Stomach (tissue), 4 donors: ENCODE results near the gene NRDE2.

ENCODE experiments used
- CTCF ChIP-seq, 7 experiments: fragments of 450-650 bp in 4 of 7; fragments of 200-600 bp in 3 of 7; sonication (generic) in 3 of 7; IDR thresholded peaks; one replicate each; pipeline ENCODE4 v1.5.1; 2016 to 2019; ENCODE audit warnings: antibody characterized with exemption in 7 of 7, control low read depth in 2 of 7, mild to moderate bottlenecking in 1 of 7
- POLR2A ChIP-seq, 4 donors: fragments of 450-650 bp; IDR thresholded peaks; one replicate each; pipeline ENCODE4 v1.6.1; 2016; ENCODE audit warnings: antibody characterized with exemption in 4 of 4, control low read depth in 2 of 4, mild to moderate bottlenecking in 1 of 4, moderate library complexity in 1 of 4
- POLR2AphosphoS5 ChIP-seq, 3 donors: sonication (generic); formaldehyde crosslinking; IDR thresholded peaks; one replicate each; pipeline ENCODE4 v1.6.1; 2016; ENCODE audit warnings: antibody characterized with exemption in 3 of 3

- TF ChIP-seq POLR2A (IDR thresholded peaks at IDR 0.05): no peak
- no peak for TF ChIP-seq CTCF (IDR thresholded peaks at IDR 0.05)
- TF ChIP-seq POLR2AphosphoS5 (IDR thresholded peaks at IDR 0.05): no peak
Measured at GRCh38 chr14:90301122-90301521, 30.6 kb downstream of the NRDE2 start.
